GM10847 (cell line): Measurements from ENCODE around the gene SPAG6.

Experiments
- POLR2A ChIP-seq: IDR thresholded peaks from 2 replicates; pipeline ENCODE4 v1.6.1; 2011; ENCODE audit not compliant: insufficient read length; ENCODE audit errors: extremely low read depth

SPAG6 gene

DNA sequence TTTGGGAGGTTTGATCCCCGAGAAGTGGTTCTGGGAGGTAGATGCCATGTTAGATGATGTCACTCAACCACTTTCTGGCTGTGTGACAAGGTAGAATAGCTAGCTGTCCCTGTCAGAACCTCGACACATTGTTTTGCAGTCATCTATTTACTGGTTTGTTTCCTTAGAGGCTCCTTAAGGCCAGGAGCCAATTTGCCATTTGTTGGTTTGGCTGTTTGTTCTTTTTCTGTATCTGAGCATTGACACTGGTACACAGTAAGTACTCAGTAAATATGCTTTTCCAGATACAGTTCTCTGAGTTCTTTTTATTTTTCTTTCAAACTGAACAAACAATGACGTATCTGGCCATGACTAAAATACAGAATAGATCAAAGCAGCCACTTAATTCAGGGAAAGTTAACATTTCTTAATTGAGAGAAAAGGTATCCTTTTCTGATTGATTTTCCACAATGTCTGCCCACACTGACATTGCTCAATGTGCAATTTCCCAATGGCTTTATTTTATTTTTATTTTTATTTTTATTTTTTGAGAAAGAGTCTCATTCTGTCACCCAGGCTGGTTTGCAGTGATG lies 121.6 kb downstream of the SPAG6 start:
- TF ChIP-seq POLR2A = no peak
